Activated T-helper 2 cell treated with anti-CD3 and anti-CD28 coated beads, Interferon-gamma antibody, Interleukin-2, Interleukin-4, amounts not matched to agents 10 μg/mL and 5 μg/mL and 100 μg/mL, durations not matched to agents 14 hours and 24 hours and 36 hours (primary cell): ENCODE data around the gene CWC25. TPM values are rescaled to one million over a fixed set of nuclear protein-coding genes. Genes with fewer than 3 reads are reported as not detected.

Experiments used
- DNase-seq: peaks from one replicate; pipeline ENCODE4 v3.0.0; 2021; ENCODE audit warnings: low spot score
- H3K27ac Mint-ChIP-seq: one replicate; pipeline ENCODE4 v1.8.0; 2021; ENCODE audit warnings: mixed read lengths
- H3K27me3 Mint-ChIP-seq: one replicate; pipeline ENCODE4 v1.8.0; 2021; ENCODE audit warnings: low read depth, mixed read lengths
- H3K36me3 Mint-ChIP-seq: one replicate; pipeline ENCODE4 v1.8.0; 2021; ENCODE audit warnings: low read depth, mixed read lengths
- H3K4me1 Mint-ChIP-seq: one replicate; pipeline ENCODE4 v1.8.0; 2021; ENCODE audit warnings: low read depth, mixed read lengths
- H3K4me3 Mint-ChIP-seq: one replicate; pipeline ENCODE4 v1.8.0; 2021; ENCODE audit warnings: low read depth, mild to moderate bottlenecking, moderate library complexity, mixed read lengths
- H3K9me3 Mint-ChIP-seq: one replicate; pipeline ENCODE4 v1.8.0; 2021; ENCODE audit warnings: mixed read lengths
- intact Hi-C: fragments of 100-400 bp; cut with micrococcal nuclease; formaldehyde crosslinking; loops from one replicate; pipeline ENCODE4 v1.15.1; 2023
- total RNA-seq: library from RNA; stranded (reverse); gene quantifications from 2 replicates; pipeline ENCODE4 v1.2.3, GENCODE V29; 2022

Gene CWC25
- total RNA-seq, 1 donor from 2014 or later: 26.4 TPM

DNA sequence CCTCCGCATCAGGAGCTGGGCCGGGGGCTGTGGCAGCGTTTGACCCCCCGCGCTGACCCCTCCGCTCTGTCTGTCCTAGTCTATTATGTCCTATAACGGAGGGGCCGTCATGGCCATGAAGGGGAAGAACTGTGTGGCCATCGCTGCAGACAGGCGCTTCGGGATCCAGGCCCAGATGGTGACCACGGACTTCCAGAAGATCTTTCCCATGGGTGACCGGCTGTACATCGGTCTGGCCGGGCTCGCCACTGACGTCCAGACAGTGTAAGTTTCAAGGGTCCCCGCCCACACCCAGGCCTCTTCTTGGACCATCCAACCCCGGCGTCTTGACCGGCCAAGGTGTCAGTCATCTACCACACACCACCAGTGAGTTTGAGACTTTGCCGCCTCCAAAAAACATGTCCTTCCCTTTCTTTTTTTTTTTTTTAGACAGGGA lies 72.0 kb downstream of the CWC25 start:
- Mint-ChIP-seq H3K27me3 (peaks cover 13% of the 10 kb centered on the region), H3K4me3 (peak overlapping the region; percentile 100), H3K4me1 (peaks cover 31% of the 10 kb centered on the region), H3K27ac (peak overlapping the region; percentile 99), H3K9me3 (no peaks in the 10 kb centered on the region), H3K36me3 (peaks cover 37% of the 10 kb centered on the region)
- no peak for DNase-seq
- intact Hi-C loops: loop anchor here (2.0 to 5.0 kb wide), 5 partner anchors 78 to 446 kb away; partner anchors contain the start of genes EPOP and PLXDC1

DNA sequence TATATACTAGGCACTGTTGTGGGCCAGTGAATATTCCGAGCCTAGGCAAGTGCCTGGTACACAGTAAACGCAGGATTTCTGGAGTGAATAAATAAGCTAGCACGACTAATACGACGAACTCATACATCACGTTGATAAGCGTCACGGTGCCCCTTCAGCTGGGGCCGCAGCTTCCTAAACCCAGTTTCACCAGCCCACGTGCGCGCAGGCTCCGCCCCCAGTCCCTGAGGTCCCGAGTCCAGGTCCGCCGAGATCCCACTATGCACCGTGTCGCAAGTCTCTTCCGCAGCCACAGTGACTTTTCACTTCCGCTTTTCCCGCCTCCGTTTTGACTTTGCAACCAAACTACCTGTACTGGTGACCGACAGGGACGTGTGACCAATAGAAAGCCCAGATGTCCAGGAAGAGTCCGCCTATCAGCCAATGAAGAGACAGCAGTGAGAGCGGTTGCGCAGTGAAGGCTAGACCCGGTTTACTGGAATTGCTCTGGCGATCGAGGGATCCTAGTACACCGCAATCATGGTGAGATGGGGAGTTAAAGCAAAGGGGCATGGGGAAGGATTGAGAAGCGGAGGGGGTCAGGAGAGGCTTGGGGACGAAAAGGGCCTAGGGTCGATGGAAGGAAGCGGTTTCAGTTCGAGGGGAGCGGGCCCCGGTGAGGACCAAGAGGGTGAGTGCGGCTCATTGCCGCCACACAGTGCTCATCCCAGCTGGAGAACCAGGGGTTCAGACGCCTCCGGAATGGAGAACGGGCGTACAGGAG lies 72.6 kb downstream of the CWC25 start, which contains the start of gene PSMB3:
Gene PSMB3 (plus strand): TSS at position 434 of the 763 bp plus-strand sequence. CDS start 86 bp downstream, at position 520.
- Mint-ChIP-seq H3K4me1 (peaks cover 31% of the 10 kb centered on the region), H3K27ac (peak within 1 kb of the TSS; percentile 99), H3K4me3 (peak within 1 kb of the TSS; percentile 100), H3K36me3 (peaks cover 34% of the 10 kb centered on the region), H3K9me3 (no peaks in the 10 kb centered on the region), H3K27me3 (peaks cover 15% of the 10 kb centered on the region)
- intact Hi-C loops: loop anchor here (1.0 to 5.0 kb wide), 8 partner anchors 47 to 446 kb away; partner anchors contain the start of genes CWC25, EPOP, PIP4K2B and PLXDC1
- peak; percentile 97 for DNase-seq

DNA sequence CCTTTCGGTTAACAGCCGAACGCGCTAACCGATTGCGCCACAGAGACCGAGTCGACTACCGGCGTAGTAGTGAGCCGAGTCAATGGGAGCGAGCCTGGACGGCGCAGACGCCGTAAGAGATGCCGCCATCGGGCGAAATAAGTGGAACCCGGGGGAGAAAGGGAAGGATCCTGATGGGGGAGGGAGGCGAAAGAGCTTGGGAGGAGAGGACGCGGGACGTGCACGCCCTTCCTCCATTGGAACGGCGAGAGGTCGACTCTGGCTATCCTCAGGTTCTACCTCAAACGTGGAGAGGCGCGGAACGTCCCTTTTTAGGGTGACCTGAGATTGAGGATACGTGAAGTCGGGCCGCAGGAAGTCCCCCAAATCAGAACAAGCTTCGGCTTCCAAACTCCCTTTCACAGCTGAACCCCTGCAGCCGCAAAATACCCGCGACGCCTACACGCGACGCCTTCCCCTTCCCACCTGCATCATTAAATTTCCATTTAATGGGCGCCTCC lies 73.3 kb downstream of the CWC25 start:
- Mint-ChIP-seq H3K4me1 (peaks cover 32% of the 10 kb centered on the region), H3K27ac (peak overlapping the region; percentile 99), H3K4me3 (peak overlapping the region; percentile 100), H3K9me3 (no peaks in the 10 kb centered on the region), H3K27me3 (peaks cover 16% of the 10 kb centered on the region), H3K36me3 (peaks cover 31% of the 10 kb centered on the region)
- DNase-seq: peak; percentile 83
- intact Hi-C loops: loop anchor here (1.0 to 5.0 kb wide), 8 partner anchors 47 to 447 kb away; partner anchors contain the start of genes CWC25, EPOP, PIP4K2B and PLXDC1

DNA sequence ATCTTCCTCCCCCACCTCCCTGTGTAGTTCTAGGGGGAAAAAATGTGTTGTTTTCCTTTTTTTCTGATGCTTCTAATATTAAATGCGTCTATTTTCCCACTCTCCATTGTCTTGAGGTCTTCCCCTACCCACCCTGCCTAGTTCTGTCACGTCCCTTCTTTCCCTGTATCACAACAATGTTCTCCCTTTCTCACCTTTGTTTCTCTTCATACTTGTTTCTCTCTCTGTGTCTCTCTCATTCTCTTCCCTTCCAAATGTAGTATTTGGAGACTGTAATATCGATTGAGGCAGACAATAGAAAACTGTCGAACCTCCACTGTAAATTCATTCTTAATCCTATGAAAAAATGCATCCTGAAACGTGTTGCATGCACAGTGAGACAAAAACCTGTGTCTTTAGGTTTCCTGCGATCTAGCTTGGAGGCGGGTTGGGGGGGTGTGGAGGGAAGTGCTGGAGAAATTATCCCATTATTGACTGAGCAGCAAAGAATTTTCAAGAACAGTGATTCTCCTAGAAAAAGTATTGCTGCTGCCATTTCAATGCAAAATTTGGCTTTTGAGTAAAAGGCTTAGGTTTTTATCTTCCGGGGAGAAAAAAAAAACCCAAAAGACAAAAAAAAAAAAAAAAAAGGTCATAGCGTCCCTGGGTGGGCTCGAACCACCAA lies 73.8 kb downstream of the CWC25 start:
- peaks cover 22% of the 10 kb centered on the region for H3K27me3 Mint-ChIP-seq
- H3K9me3 Mint-ChIP-seq: no peaks in the 10 kb centered on the region
- DNase-seq: no peak
- peak overlapping the region; percentile 100 for H3K4me3 Mint-ChIP-seq
- peak overlapping the region; percentile 99 for H3K27ac Mint-ChIP-seq
- peaks cover 38% of the 10 kb centered on the region for H3K4me1 Mint-ChIP-seq
- intact Hi-C loops: loop anchor here (5.0 kb wide), 3 partner anchors 116 to 401 kb away; partner anchors contain the start of gene PLXDC1
- H3K36me3 Mint-ChIP-seq: peaks cover 28% of the 10 kb centered on the region

Other genes starting within 250 kb of the CWC25 start
- gene SRCIN1, start 219.4 kb downstream of the CWC25 start, total RNA-seq: 0.14 and 0.16 TPM in 2 replicates
- gene EPOP, start 150.4 kb downstream of the CWC25 start, total RNA-seq: 34.9 TPM in 2 replicates
- 211 and 213 TPM in 2 replicates for gene MLLT6, start 120.0 kb downstream of the CWC25 start, total RNA-seq
- gene CISD3, start 95.0 kb downstream of the CWC25 start, total RNA-seq: 32.2 and 37.0 TPM in 2 replicates
- 5.8 and 7.4 TPM in 2 replicates for gene PCGF2, start 77.0 kb downstream of the CWC25 start, total RNA-seq
- gene PSMB3, start 72.6 kb downstream of the CWC25 start, total RNA-seq: 337 and 342 TPM in 2 replicates
- gene PIP4K2B, start 25.8 kb downstream of the CWC25 start, total RNA-seq: 35.3 and 45.3 TPM in 2 replicates
- gene RPL23, start 28.4 kb upstream of the CWC25 start, total RNA-seq: 1,775 and 1,796 TPM in 2 replicates
- 151 and 156 TPM in 2 replicates for gene LASP1, start 44.7 kb upstream of the CWC25 start, total RNA-seq
- not detected in 2 replicates for gene FBXO47, start 142.1 kb upstream of the CWC25 start, total RNA-seq